ENCODE results near the gene PAX7. TPM values are rescaled to one million over a fixed set of nuclear protein-coding genes. Genes with fewer than 3 reads are reported as not detected.

Gene PAX7
- total and polyA plus RNA-seq, 9 of the 15 experiments (the other 6 are each of a cell fraction or from before 2014, with no cell fraction given): not detected

DNA sequence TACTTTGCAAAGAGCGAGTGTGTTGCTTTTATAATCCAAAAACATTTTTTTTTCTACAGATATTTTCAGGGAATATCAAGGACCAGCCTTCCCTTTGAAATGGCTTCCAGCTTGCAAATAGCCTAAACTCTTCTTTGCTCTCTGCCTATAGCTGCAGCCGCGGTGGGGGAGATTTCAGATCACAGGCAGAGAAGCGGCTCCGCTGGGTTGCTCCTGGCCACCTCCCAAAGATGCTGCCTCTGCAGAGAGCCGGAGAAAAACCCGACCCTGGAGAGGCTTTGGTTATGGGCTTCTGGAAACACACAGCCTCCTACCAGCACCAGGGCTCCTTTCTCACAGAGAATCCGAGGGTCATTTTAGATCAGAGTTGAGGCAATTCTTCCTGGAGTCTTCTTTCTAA is 18.6 kb upstream of the PAX7 start (continued):
- no peak for TF ChIP-seq ELF1 (tag; IDR thresholded peaks at IDR 0.05)
- TF ChIP-seq NFIX (CRISPR knock-in tag; IDR thresholded peaks at IDR 0.05; ENCODE audit: low read depth): no peak
- no peak for TF ChIP-seq FOS (IDR thresholded peaks at IDR 0.05; ENCODE audit: extremely low read depth, insufficient read length)
- TF ChIP-seq, protein P1, sequence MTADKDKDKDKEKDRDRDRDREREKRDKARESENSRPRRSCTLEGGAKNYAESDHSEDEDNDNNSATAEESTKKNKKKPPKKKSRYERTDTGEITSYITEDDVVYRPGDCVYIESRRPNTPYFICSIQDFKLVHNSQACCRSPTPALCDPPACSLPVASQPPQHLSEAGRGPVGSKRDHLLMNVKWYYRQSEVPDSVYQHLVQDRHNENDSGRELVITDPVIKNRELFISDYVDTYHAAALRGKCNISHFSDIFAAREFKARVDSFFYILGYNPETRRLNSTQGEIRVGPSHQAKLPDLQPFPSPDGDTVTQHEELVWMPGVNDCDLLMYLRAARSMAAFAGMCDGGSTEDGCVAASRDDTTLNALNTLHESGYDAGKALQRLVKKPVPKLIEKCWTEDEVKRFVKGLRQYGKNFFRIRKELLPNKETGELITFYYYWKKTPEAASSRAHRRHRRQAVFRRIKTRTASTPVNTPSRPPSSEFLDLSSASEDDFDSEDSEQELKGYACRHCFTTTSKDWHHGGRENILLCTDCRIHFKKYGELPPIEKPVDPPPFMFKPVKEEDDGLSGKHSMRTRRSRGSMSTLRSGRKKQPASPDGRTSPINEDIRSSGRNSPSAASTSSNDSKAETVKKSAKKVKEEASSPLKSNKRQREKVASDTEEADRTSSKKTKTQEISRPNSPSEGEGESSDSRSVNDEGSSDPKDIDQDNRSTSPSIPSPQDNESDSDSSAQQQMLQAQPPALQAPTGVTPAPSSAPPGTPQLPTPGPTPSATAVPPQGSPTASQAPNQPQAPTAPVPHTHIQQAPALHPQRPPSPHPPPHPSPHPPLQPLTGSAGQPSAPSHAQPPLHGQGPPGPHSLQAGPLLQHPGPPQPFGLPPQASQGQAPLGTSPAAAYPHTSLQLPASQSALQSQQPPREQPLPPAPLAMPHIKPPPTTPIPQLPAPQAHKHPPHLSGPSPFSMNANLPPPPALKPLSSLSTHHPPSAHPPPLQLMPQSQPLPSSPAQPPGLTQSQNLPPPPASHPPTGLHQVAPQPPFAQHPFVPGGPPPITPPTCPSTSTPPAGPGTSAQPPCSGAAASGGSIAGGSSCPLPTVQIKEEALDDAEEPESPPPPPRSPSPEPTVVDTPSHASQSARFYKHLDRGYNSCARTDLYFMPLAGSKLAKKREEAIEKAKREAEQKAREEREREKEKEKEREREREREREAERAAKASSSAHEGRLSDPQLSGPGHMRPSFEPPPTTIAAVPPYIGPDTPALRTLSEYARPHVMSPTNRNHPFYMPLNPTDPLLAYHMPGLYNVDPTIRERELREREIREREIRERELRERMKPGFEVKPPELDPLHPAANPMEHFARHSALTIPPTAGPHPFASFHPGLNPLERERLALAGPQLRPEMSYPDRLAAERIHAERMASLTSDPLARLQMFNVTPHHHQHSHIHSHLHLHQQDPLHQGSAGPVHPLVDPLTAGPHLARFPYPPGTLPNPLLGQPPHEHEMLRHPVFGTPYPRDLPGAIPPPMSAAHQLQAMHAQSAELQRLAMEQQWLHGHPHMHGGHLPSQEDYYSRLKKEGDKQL (CRISPR knock-in tag; IDR thresholded peaks at IDR 0.05; ENCODE audit: borderline replicate concordance): no peak
- TF ChIP-seq EHMT2 (IDR thresholded peaks at IDR 0.05): no peak
- TF ChIP-seq SLC30A9 (CRISPR knock-in tag; IDR thresholded peaks at IDR 0.05): no peak
- TF ChIP-seq RFX1 (IDR thresholded peaks at IDR 0.05): no peak
- TF ChIP-seq NELFE (IDR thresholded peaks at IDR 0.05; ENCODE audit: insufficient read depth, insufficient read length): no peak
- TF ChIP-seq XRCC4 (IDR thresholded peaks at IDR 0.05; ENCODE audit: extremely low read depth, insufficient read depth, insufficient read length): no peak
- TF ChIP-seq KDM4B (IDR thresholded peaks at IDR 0.05; ENCODE audit: borderline replicate concordance in 2 of 2, low read depth in 1 of 2): no peak
